Left lung (tissue), 14 donors: ENCODE data around the gene ERC2. TPM values are rescaled to one million over a fixed set of nuclear protein-coding genes. Genes with fewer than 3 reads are reported as not detected.
A peak's percentile ranks its signal among the peaks of the same experiment; 100 is the strongest.
"Not testable (repeated sequence)": the region's sequence is repeated elsewhere in the genome, so short reads cannot be mapped to it uniquely, and the experiment has no call there.

ENCODE experiments used
- ATAC-seq: fragments of 200-7000 bp; cut with Tn5 transposase; one replicate; pipeline ENCODE4 v1.9.1; 2020; ENCODE audit warnings: moderate library complexity
- DNase-seq, 4 donors: peaks; one replicate each; pipeline ENCODE4 v3.0.0-alpha.2; 2013 to 2020
- H3K27ac ChIP-seq, 2 donors: fragments of 200-600 bp; sonication (generic) in 1 of 2; one replicate each; pipeline versions ENCODE4 v1.5.0 to v1.8.0; 2020 to 2021
- H3K27me3 ChIP-seq, 2 donors: fragments of 200-600 bp; sonication (generic) in 1 of 2; one replicate each; pipeline versions ENCODE4 v1.5.0 to v1.8.0; 2020 to 2021
- H3K36me3 ChIP-seq, 2 donors: fragments of 200-600 bp; sonication (generic) in 1 of 2; one replicate each; pipeline versions ENCODE4 v1.5.0 to v1.8.0; 2020 to 2021
- H3K4me1 ChIP-seq, 2 donors: fragments of 200-600 bp; one replicate each; pipeline ENCODE4 v1.8.0; 2021
- H3K4me3 ChIP-seq, 2 donors: fragments of 200-600 bp; sonication (generic) in 1 of 2; one replicate each; pipeline versions ENCODE4 v1.5.0 to v1.8.0; 2020 to 2021; ENCODE audit warnings: mild to moderate bottlenecking in 1 of 2
- H3K9me3 ChIP-seq, 2 donors: fragments of 200-600 bp; sonication (generic) in 1 of 2; one replicate each; pipeline versions ENCODE4 v1.5.0 to v1.8.0; 2020 to 2021
- intact Hi-C, 2 donors: fragments of 100-400 bp; cut with DNase I; formaldehyde crosslinking; loops; one replicate each; pipeline versions ENCODE4 v1.11.2 to v1.14.2; 2022
- long read RNA-seq, 12 donors: library from polyadenylated mRNA in 2 of 12; unstranded in 2 of 12; transcript quantifications; one replicate each; pipeline ENCODE4 v2.0.0 and lab custom pipeline, GENCODE V29; 2019 to 2026
- polyA plus RNA-seq, 6 donors: library from polyadenylated mRNA; unstranded; fragments of 120-200 nt; gene quantifications; one replicate each; pipeline ENCODE4 v1.2.1, GENCODE V29; 2013; ENCODE audit not compliant: insufficient read length in 6 of 6
- total RNA-seq, 2 donors: library from RNA; stranded (reverse); fragmentation: NEBNext Ultra II Directional; extraction: Animal tissue kit (Norgen Biotek cat#: 25700); gene quantifications; one replicate each; pipeline ENCODE4 v1.2.1, GENCODE V29; 2021
- TF ChIP-seq, protein P1 (sequence below), 2 donors: fragments of 200-600 bp; sonication (generic) in 1 of 2; IDR thresholded peaks; one replicate each; pipeline versions ENCODE4 v1.5.0 to v1.8.0; 2021; ENCODE audit warnings: antibody characterized with exemption in 2 of 2
- donor health status: DM: no; HTN: yes; CAD: no.
- donor health status: DM: no; HTN: no; CAD: no.

The ERC2 gene
- total RNA-seq (1 to 10 TPM; 2.7 to 3.3 TPM), polyA plus RNA-seq (1 to 10 TPM; 1.6 to 3.0 (median 2.1) TPM)
- long read RNA-seq, donor 1, result 0 reads
- long read RNA-seq, donor 2, result 0 reads
- long read RNA-seq, donor 3, result 0 reads
- long read RNA-seq, donor 4, result 0 reads
- long read RNA-seq, donor 5, result 0 reads
- long read RNA-seq, donor 6, result 0 reads
- long read RNA-seq, donor 7, result 0 reads
- long read RNA-seq, donor 8, result 0 reads
- long read RNA-seq, donor 9, result 0 reads
- long read RNA-seq, donor 10, result 0 reads
- long read RNA-seq, donor 11, result 0 reads
- long read RNA-seq, donor 12, result 0 reads

DNA sequence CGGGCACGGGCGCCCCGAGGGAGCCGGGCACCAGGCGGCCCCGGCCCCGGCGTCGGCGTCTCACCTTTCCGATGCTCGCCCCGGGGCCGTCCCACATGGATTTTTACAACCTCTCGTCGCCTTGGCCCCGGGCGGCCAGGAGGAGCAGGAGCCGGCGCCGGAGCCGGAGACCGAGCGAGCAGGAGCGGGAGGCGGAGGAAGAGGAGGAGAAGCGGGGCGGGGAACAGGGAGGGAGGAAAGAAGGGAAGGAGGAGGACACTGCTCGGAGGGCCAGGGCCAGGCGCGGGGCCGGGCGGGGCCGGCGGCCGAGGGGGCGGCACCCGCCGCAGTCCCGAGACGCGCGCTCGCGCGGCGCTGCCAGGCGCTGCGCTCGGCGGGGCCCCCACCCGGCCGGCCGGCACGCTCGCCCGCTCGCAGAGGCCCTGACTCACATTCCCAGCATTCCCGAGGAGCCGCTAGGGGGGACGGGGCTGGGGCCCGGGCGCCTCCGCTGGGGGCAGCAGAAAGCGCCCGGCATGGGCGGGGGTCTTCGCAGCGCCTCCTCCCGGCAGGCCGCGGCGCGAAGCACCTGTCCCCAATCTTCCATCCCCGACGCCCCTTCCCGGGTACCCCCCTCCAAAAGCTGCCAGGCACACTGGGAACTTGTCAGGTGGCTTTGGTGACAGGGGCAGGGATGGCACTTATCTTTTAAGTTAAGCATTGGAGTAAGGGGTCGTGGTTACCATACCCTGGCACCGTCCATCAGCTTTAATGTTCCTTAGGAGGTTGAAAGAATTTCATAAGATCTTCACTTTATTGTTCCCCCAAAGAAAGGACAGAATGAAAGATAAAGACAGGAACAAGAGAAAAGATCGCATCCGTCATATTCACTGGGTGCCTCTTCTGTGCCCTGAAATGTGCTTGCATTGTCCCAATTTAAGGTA, at the start of gene ERC2:
Gene ERC2, minus strand, starts transcription at position 284 of the 923 bp plus-strand sequence.
- peak in 3 of 4 donors; percentile 28 to 83 (median 55) for DNase-seq
- Histone ChIP-seq H3K27me3 (peaks cover 7 to 76% of the 10 kb centered on the region in 2 donors), H3K4me1 (peaks cover 0 to 7% of the 10 kb centered on the region in 2 donors), H3K36me3 (no peaks in the 10 kb centered on the region), H3K4me3 (peak within 1 kb of the TSS; percentile 41 to 45), H3K27ac (no peak within 1 kb of the TSS), H3K9me3 (no peaks in the 10 kb centered on the region)
- TF ChIP-seq, protein P1, sequence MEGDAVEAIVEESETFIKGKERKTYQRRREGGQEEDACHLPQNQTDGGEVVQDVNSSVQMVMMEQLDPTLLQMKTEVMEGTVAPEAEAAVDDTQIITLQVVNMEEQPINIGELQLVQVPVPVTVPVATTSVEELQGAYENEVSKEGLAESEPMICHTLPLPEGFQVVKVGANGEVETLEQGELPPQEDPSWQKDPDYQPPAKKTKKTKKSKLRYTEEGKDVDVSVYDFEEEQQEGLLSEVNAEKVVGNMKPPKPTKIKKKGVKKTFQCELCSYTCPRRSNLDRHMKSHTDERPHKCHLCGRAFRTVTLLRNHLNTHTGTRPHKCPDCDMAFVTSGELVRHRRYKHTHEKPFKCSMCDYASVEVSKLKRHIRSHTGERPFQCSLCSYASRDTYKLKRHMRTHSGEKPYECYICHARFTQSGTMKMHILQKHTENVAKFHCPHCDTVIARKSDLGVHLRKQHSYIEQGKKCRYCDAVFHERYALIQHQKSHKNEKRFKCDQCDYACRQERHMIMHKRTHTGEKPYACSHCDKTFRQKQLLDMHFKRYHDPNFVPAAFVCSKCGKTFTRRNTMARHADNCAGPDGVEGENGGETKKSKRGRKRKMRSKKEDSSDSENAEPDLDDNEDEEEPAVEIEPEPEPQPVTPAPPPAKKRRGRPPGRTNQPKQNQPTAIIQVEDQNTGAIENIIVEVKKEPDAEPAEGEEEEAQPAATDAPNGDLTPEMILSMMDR (IDR thresholded peaks at IDR 0.05), result no peak
- intact Hi-C loops, result no loop called here
- peak; percentile 89 for ATAC-seq

DNA sequence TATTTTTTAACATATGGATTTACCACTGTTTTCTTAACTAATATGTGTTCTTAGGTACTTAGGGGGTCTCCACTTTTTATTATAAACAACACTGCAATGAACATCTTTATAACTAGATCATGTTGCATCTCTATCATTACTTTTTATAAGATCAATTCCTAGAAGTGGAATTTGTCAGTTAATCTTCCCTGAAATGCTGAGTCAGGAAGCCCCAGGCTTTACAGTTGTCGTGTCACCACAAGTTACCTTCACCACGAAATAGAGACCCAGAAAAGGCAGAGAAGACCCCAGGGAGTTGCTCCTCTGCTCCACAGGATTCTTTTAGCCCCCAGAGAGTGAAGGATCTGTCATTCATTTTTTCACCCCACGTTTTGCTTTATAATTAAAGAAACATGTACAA, 34.5 kb upstream of the ERC2 start:
- H3K27ac ChIP-seq, result no peak overlapping the region
- H3K4me1 ChIP-seq, result no peaks in the 10 kb centered on the region
- H3K4me3 ChIP-seq, result no peak overlapping the region
- DNase-seq, result no peak
- no peaks in the 10 kb centered on the region for H3K9me3 ChIP-seq
- ATAC-seq, result no peak
- intact Hi-C loops, result no loop called here
- H3K36me3 ChIP-seq, result no peaks in the 10 kb centered on the region
- TF ChIP-seq, protein P1 (IDR thresholded peaks at IDR 0.05), result no peak
- no peaks in the 10 kb centered on the region for H3K27me3 ChIP-seq

DNA sequence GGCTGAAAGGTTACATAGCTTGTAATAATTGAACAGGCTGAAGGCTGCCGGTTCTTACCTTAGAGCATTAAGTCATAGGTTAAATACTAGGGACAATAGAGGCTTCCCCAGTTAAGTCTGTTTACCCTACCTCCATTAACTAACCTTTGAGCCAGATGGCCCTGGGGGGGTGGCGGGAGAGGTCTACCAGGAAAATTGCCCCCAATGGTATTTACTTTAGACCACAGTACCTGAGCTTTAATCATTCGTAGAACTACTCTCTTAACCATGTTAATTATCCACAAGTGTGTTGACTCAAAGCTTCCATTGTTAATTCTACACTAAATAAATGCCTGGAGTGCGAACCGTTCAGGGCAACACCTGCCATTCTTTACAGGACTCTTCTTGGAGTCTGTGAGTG, 28.1 kb upstream of the ERC2 start:
- H3K9me3 ChIP-seq, H3K27me3 ChIP-seq, intact Hi-C loops, H3K36me3 ChIP-seq, ATAC-seq, DNase-seq, H3K4me3 ChIP-seq, H3K4me1 ChIP-seq, H3K27ac ChIP-seq: not testable (repeated sequence)

DNA sequence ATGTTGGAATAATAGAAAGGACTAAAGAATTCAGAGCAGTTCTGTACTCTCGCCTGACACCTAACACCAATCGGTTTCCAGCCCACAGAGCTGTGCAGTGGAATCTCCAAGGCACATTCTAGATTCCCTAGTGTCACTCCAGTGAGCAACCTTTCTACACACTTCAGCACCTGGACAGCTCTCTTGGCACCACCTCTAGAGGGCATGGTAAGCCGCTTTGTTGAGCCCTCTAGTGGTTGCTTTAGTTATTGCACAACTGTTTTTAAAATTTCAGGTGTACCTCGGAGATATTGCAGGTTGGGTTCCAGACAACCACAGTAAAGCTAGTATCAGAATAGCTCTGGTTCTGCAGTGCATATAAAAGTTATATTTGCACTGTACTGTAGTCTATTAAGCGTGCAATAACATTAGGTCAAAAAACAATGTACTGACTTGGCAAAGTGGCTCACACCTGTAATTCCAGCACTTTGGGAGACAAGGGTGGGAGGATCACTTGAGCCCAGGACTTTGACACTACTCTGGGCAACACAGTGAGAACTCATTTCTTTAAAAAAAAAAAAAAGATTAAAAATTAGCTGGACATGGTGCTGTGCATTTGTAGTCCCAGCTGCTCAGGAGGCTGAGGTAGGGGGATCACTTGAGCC, 26.5 kb upstream of the ERC2 start:
- ATAC-seq, result peak; percentile 99
- H3K36me3 ChIP-seq, result no peaks in the 10 kb centered on the region
- intact Hi-C loops, result no loop called here

DNA sequence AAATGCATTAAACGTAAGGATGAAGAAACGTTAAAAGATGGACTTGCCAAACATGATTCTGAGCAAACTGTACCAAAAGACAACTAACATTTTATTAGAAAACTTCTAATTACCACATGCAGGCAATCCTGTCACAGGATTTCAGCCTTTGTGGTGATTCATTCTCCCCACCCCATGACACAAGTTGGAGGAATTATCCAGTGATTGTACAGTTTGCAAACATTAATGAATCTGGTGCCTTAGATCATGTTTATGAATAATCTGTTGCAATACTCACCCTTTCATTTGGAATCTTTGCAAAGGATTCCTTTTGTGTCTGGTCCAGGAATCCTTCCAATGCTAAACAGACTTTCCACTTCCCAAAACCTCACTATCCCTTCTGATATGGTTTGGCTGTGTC, 23.3 kb upstream of the ERC2 start:
- no peak for ATAC-seq
- Histone ChIP-seq H3K27ac (no peak overlapping the region), H3K36me3 (no peaks in the 10 kb centered on the region), H3K4me3 (no peak overlapping the region), H3K27me3 (peaks cover 0 to 37% of the 10 kb centered on the region in 2 donors), H3K9me3 (no peaks in the 10 kb centered on the region), H3K4me1 (no peaks in the 10 kb centered on the region)
- intact Hi-C loops, result no loop called here
- DNase-seq, result no peak
- TF ChIP-seq, protein P1 (IDR thresholded peaks at IDR 0.05), result no peak

More for the DNA sequence above, 26.5 kb upstream of the ERC2 start:
- Histone ChIP-seq H3K4me1 (no peaks in the 10 kb centered on the region), H3K27ac (no peak overlapping the region), H3K4me3 (no peak overlapping the region), H3K27me3 (peaks cover 0 to 17% of the 10 kb centered on the region in 2 donors), H3K9me3 (no peaks in the 10 kb centered on the region)
- DNase-seq, result peak in 3 of 4 donors; percentile 74 to 89 (median 76)
- TF ChIP-seq, protein P1 (IDR thresholded peaks at IDR 0.05), result peak; percentile 68 to 94
